ENCODE measurements around the gene PRR23E.

PRR23E gene

DNA sequence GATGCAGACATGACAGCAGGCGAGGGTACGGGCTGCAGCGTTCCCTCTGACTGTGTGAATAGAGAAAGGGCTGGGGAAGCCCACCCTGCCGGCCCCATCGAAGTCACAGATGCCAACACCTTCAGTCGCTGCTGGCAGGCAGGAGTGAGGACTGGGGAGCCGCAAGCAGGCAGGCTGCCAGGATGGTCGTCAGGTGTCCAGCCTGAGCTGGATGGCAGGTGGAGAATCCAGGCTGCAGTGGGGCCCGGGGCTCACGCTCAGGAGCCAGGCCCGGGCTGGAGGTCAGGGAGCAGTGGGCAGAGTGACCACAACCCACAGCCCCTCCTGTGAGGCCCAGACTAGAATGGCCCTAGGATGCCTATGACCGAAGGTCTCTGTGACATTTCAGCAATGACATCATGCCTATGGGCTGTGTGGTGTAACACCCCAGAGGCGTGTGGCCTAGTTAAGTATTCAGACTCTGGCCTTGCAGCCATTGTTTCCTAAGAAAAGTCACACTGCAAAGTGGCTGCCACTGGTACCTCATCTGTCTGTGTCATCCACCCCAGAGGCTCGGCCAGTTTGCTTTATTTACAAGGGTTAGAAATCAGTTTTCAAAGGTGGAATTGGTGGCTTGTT is 15.7 kb downstream of the PRR23E start (continued):
- TF ChIP-seq, protein P1, sequence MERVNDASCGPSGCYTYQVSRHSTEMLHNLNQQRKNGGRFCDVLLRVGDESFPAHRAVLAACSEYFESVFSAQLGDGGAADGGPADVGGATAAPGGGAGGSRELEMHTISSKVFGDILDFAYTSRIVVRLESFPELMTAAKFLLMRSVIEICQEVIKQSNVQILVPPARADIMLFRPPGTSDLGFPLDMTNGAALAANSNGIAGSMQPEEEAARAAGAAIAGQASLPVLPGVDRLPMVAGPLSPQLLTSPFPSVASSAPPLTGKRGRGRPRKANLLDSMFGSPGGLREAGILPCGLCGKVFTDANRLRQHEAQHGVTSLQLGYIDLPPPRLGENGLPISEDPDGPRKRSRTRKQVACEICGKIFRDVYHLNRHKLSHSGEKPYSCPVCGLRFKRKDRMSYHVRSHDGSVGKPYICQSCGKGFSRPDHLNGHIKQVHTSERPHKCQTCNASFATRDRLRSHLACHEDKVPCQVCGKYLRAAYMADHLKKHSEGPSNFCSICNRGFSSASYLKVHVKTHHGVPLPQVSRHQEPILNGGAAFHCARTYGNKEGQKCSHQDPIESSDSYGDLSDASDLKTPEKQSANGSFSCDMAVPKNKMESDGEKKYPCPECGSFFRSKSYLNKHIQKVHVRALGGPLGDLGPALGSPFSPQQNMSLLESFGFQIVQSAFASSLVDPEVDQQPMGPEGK (tag by site-specific recombination; IDR thresholded peaks at IDR 0.05), result no peak
- TF ChIP-seq, protein P2, sequence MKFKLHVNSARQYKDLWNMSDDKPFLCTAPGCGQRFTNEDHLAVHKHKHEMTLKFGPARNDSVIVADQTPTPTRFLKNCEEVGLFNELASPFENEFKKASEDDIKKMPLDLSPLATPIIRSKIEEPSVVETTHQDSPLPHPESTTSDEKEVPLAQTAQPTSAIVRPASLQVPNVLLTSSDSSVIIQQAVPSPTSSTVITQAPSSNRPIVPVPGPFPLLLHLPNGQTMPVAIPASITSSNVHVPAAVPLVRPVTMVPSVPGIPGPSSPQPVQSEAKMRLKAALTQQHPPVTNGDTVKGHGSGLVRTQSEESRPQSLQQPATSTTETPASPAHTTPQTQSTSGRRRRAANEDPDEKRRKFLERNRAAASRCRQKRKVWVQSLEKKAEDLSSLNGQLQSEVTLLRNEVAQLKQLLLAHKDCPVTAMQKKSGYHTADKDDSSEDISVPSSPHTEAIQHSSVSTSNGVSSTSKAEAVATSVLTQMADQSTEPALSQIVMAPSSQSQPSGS (tag by site-specific recombination; IDR thresholded peaks at IDR 0.05; ENCODE audit: low read depth), result 0 out of 2 replicates have a peak, but pooled peaks have one; percentile 10
- TF ChIP-seq ZNF391 (tag by site-specific recombination; IDR thresholded peaks at IDR 0.05; ENCODE audit: borderline replicate concordance, low read depth) (no peak), ZBTB8A (tag by site-specific recombination; IDR thresholded peaks at IDR 0.05) (no peak)

DNA sequence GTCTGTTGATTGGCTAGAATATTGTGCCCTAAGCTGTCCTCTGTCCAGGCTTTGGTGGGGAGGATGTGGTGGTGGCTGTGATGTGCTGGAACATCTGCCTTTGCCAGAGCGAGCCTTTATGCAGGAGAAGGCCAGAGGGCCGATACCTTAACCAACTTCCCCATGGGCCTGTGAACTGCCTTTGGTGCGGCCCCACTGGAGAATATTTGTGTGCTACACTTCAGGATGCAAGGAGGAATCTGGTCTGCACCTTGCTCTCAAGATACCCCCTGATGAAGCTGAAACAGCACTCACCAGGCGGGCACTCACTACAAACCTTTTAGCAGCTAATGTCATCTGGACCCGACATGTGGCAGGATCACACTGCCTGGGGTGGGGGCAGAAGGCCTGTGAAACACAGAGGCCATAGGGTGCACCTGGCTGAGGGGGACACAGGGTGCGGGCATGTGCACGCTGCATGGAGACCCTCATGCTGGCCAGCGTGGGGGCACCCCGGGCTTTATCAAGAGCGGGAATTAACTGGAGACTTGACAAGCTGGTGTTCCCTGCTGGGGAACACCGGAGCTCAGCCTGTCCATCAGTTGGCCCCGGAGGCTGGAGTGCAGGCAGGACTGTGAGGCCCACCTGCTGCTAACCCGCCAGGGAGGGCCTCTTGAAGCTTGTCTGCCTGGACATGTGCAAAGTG is 16.4 kb downstream of the PRR23E start:
- H3K27ac ChIP-seq (ENCODE audit: extremely low read depth, low read depth, low read length), result no peak overlapping the region
- H3K4me3 ChIP-seq (ENCODE audit: low read depth, low read length), result no peak overlapping the region
- no peaks in the 10 kb centered on the region for H3K36me3 ChIP-seq (ENCODE audit: control insufficient read depth in 2 of 2, insufficient read depth in 1 of 2, low read length in 2 of 2)
- H3K4me1 ChIP-seq (ENCODE audit: control insufficient read depth, insufficient read depth, low read length), result no peaks in the 10 kb centered on the region
- ChIA-PET CTCF (interaction anchor here (0.6 to 0.7 kb wide), 2 partner anchors 488 to 1277 kb away, joined by 3 to 4 read pairs; no protein-coding TSS in a partner anchor), POLR2A (no interaction called here)
- TF ChIP-seq ZIC2 (tag by site-specific recombination; IDR thresholded peaks at IDR 0.05) (peak; percentile 81), ZNF112 (tag by site-specific recombination; IDR thresholded peaks at IDR 0.05) (no peak), ZNF391 (tag by site-specific recombination; IDR thresholded peaks at IDR 0.05; ENCODE audit: borderline replicate concordance, low read depth) (no peak), ZBTB7A (tag by site-specific recombination; IDR thresholded peaks at IDR 0.05; ENCODE audit: low read depth) (no peak)
- H3K9me3 ChIP-seq (ENCODE audit: control insufficient read depth, insufficient read depth, low read depth, low read length), result no peaks in the 10 kb centered on the region

DNA sequence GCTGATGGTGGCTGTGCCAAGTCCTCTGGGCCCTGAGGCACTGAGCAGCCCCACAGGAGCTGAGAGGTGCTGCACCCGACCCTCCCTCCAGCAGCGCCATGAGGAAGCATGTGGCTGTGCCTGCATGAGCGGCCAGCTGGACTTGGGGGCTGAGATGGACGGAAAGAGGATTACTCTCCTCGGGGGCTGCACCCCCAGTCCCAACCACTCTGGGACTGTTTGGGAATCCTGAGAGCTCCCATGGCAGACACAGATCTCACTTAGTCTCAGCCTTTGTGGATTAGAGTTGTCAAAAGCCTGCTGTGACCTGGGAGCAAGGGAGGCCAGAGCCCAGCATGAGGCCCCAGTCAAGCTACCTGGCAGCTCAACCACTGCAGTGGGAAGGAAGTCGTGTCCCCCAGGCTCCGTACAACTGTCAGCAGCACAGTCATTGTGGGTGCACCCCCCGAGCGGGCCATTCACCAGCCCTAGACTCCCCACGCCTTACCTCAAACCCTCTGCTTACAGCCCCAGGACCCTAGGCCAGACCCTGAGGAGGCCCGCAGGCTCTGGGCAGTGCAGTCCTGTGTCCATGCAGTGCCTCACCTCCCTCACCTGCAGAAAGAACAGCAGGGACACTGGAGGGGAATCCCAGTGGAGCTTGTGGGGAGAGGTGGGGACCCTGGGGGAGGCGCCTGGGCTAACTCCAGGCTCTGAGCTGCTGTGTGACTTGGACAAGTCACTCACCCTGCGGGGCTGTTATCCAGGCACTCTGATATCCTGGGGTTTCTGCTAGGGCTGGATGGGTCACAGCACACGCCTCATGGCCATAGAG is 17.1 kb downstream of the PRR23E start:
- CTCF ChIA-PET, result no interaction called here
- H3K9me3 ChIP-seq (ENCODE audit: control insufficient read depth, insufficient read depth, low read depth, low read length), result no peaks in the 10 kb centered on the region
- POLR2A ChIA-PET, result no interaction called here
- no peak overlapping the region for H3K27ac ChIP-seq (ENCODE audit: extremely low read depth, low read depth, low read length)
- no peaks in the 10 kb centered on the region for H3K36me3 ChIP-seq (ENCODE audit: control insufficient read depth in 2 of 2, insufficient read depth in 1 of 2, low read length in 2 of 2)
- TF ChIP-seq ZNF140 (tag by site-specific recombination; IDR thresholded peaks at IDR 0.05), result no peak
- no peak for TF ChIP-seq ZNF626 (tag by site-specific recombination; IDR thresholded peaks at IDR 0.05)
- TF ChIP-seq OSR2 (tag by site-specific recombination; IDR thresholded peaks at IDR 0.05), result no peak
- no peak for TF ChIP-seq SP7 (tag by site-specific recombination; IDR thresholded peaks at IDR 0.05)
- TF ChIP-seq, protein P3, sequence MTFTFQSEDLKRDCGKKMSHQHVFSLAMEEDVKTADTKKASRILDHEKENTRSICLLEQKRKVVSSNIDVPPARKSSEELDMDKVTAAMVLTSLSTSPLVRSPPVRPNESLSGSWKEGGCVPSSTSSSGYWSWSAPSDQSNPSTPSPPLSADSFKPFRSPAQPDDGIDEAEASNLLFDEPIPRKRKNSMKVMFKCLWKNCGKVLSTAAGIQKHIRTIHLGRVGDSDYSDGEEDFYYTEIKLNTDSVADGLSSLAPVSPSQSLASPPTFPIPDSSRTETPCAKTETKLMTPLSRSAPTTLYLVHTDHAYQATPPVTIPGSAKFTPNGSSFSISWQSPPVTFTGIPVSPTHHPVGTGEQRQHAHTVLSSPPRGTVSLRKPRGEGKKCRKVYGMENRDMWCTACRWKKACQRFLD (tag by site-specific recombination; IDR thresholded peaks at IDR 0.05), result no peak
- TF ChIP-seq ZNF677 (tag by site-specific recombination; IDR thresholded peaks at IDR 0.05), result no peak
- no peak for TF ChIP-seq ZNF146 (tag by site-specific recombination; IDR thresholded peaks at IDR 0.05)
- no peak for TF ChIP-seq ZNF416 (tag by site-specific recombination; IDR thresholded peaks at IDR 0.05)
- TF ChIP-seq ZNF658 (tag by site-specific recombination; IDR thresholded peaks at IDR 0.05), result no peak
- no peak for TF ChIP-seq ZSCAN16 (tag by site-specific recombination; IDR thresholded peaks at IDR 0.05)
- no peak for TF ChIP-seq ZNF2 (tag by site-specific recombination; IDR thresholded peaks at IDR 0.05)
- no peak for TF ChIP-seq ZFHX2 (tag by site-specific recombination; conservative IDR thresholded peaks at IDR 0.05)
- TF ChIP-seq ZBTB21 (tag by site-specific recombination; IDR thresholded peaks at IDR 0.05), result no peak
- no peak for TF ChIP-seq KLF7 (tag by site-specific recombination; IDR thresholded peaks at IDR 0.05; ENCODE audit: borderline replicate concordance)
- no peak for TF ChIP-seq ZNF214 (tag by site-specific recombination; IDR thresholded peaks at IDR 0.05; ENCODE audit: borderline replicate concordance)
- no peak for TF ChIP-seq ZNF600 (tag by site-specific recombination; IDR thresholded peaks at IDR 0.05)
- H3K4me1 ChIP-seq (ENCODE audit: control insufficient read depth, insufficient read depth, low read length), result no peaks in the 10 kb centered on the region
- H3K4me3 ChIP-seq (ENCODE audit: low read depth, low read length), result no peak overlapping the region

All from HEK293 (cell line).